ENCODE measurements around the gene NT5DC1. TPM values are rescaled to one million over a fixed set of nuclear protein-coding genes. Genes with fewer than 3 reads are reported as not detected.

The NT5DC1 gene
- total and polyA plus RNA-seq, 2 donors (not counting 1 experiment from before 2014, with no cell fraction given), result 26.4 to 54.8 TPM

DNA sequence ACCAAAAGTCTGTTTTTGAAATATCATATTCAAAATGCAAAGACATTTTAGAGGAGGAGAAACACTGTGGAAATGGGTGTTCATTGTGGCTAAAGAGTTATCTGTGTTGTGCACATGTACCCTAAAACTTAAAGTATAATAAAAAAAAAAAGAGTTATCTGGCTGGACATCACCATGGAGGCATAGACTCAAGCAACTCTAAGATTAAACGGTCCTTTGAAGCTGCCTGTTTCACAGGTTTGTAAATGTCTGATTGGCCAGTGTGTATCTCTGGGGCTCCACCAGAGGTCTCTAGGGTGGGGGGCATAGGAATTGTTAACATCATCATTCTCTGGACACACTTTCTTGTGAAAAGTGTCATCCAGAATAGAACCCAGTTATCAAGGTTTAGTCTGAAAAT, 114.0 kb downstream of the NT5DC1 start:
- Histone ChIP-seq H3K4me3 (ENCODE audit: control extremely low read depth in 1 of 5, extremely low read depth in 1 of 5, insufficient read depth in 1 of 5, low read depth in 2 of 5, low read length in 4 of 5) (no peak overlapping the region), H3K4me2 (replicated peaks; ENCODE audit: low read depth, low read length, poor library complexity, severe bottlenecking) (no peak overlapping the region), H3K27me3 (replicated peaks in 1 of 4; ENCODE audit: control extremely low read depth in 1 of 4, control insufficient read depth in 3 of 4, insufficient read depth in 4 of 4, low read length in 3 of 4) (no peaks in the 10 kb centered on the region), H2AFZ (ENCODE audit: insufficient read depth, low read depth, low read length, poor library complexity, severe bottlenecking) (no peak overlapping the region), H4K20me1 (ENCODE audit: control insufficient read depth, insufficient read depth, low read length, poor library complexity, severe bottlenecking) (no peaks in the 10 kb centered on the region), H3K27ac (ENCODE audit: low read length in 2 of 2) (no peak overlapping the region), H3K36me3 (replicated peaks in 1 of 2; ENCODE audit: control extremely low read depth in 1 of 2, control insufficient read depth in 1 of 2, extremely low read depth in 1 of 2, insufficient read depth in 2 of 2, low read length in 1 of 2) (no peaks in the 10 kb centered on the region), H3K4me1 (ENCODE audit: control insufficient read depth in 2 of 2, insufficient read depth in 2 of 2, low read length in 2 of 2) (no peaks in the 10 kb centered on the region), H3K79me2 (ENCODE audit: control insufficient read depth, insufficient read depth, low read length) (no peaks in the 10 kb centered on the region), H3K9ac (ENCODE audit: low read length) (no peak overlapping the region), H3K9me3 (ENCODE audit: control extremely low read depth in 1 of 3, control insufficient read depth in 2 of 3, insufficient read depth in 1 of 3, low read length in 2 of 3) (no peaks in the 10 kb centered on the region)
- Mint-ChIP-seq H3K4me3 (no peak overlapping the region), H3K9me3 (ENCODE audit: insufficient read depth) (no peaks in the 10 kb centered on the region), H3K27me3 (no peaks in the 10 kb centered on the region), H3K27ac (no peak overlapping the region), H3K4me1 (no peaks in the 10 kb centered on the region)
- ATAC-seq (ENCODE audit: low read depth), result no peak
- ChIA-PET CTCF (interaction anchor here (0.8 to 1.1 kb wide), 2 partner anchors 202 to 346 kb away, joined by 3 to 5 read pairs; no protein-coding TSS in a partner anchor), POLR2A (no interaction called here)
- WGBS (ENCODE audit: insufficient coverage), result 100% methylated on average over 1 of the region's 1 CpG
- intact Hi-C loops (cut with micrococcal nuclease), result no loop called here
- TF ChIP-seq EZH2 (IDR thresholded peaks at IDR 0.05; ENCODE audit: borderline replicate concordance, insufficient read depth, low read depth, low read length, poor library complexity, severe bottlenecking), result no peak
- TF ChIP-seq, protein P1, sequence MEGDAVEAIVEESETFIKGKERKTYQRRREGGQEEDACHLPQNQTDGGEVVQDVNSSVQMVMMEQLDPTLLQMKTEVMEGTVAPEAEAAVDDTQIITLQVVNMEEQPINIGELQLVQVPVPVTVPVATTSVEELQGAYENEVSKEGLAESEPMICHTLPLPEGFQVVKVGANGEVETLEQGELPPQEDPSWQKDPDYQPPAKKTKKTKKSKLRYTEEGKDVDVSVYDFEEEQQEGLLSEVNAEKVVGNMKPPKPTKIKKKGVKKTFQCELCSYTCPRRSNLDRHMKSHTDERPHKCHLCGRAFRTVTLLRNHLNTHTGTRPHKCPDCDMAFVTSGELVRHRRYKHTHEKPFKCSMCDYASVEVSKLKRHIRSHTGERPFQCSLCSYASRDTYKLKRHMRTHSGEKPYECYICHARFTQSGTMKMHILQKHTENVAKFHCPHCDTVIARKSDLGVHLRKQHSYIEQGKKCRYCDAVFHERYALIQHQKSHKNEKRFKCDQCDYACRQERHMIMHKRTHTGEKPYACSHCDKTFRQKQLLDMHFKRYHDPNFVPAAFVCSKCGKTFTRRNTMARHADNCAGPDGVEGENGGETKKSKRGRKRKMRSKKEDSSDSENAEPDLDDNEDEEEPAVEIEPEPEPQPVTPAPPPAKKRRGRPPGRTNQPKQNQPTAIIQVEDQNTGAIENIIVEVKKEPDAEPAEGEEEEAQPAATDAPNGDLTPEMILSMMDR (IDR thresholded peaks at IDR 0.05), result no peak
- DNase-seq, result no peak

DNA sequence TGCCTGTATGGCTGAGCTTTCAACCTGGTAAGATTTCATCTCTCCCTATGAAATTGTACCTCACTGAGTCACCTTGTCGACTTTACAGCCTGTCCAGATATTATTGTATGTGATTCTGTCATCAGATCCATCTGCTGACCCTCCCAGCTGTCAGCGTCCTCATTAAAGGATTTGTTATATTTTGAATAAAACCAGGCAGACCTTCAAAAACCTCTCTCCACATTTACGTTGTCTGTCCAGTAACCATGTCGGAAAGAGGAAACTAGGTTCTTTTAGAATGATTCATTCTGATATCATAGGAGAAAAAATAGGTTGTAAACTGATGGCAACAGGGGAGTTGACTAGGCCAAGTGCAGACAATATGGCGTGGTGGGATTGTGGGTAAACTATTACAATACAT, 114.8 kb downstream of the NT5DC1 start:
- intact Hi-C loops (cut with micrococcal nuclease), result no loop called here
- Histone ChIP-seq H3K4me2 (replicated peaks; ENCODE audit: low read depth, low read length, poor library complexity, severe bottlenecking) (no peak overlapping the region), H3K27me3 (replicated peaks in 1 of 4; ENCODE audit: control extremely low read depth in 1 of 4, control insufficient read depth in 3 of 4, insufficient read depth in 4 of 4, low read length in 3 of 4) (no peaks in the 10 kb centered on the region), H3K27ac (ENCODE audit: low read length in 2 of 2) (no peak overlapping the region), H3K4me3 (ENCODE audit: control extremely low read depth in 1 of 5, extremely low read depth in 1 of 5, insufficient read depth in 1 of 5, low read depth in 2 of 5, low read length in 4 of 5) (no peak overlapping the region), H3K79me2 (ENCODE audit: control insufficient read depth, insufficient read depth, low read length) (peaks cover 3% of the 10 kb centered on the region), H3K4me1 (ENCODE audit: control insufficient read depth in 2 of 2, insufficient read depth in 2 of 2, low read length in 2 of 2) (no peaks in the 10 kb centered on the region), H3K9me3 (ENCODE audit: control extremely low read depth in 1 of 3, control insufficient read depth in 2 of 3, insufficient read depth in 1 of 3, low read length in 2 of 3) (no peaks in the 10 kb centered on the region), H3K9ac (ENCODE audit: low read length) (no peak overlapping the region), H3K36me3 (replicated peaks in 1 of 2; ENCODE audit: control extremely low read depth in 1 of 2, control insufficient read depth in 1 of 2, extremely low read depth in 1 of 2, insufficient read depth in 2 of 2, low read length in 1 of 2) (no peaks in the 10 kb centered on the region), H2AFZ (ENCODE audit: insufficient read depth, low read depth, low read length, poor library complexity, severe bottlenecking) (no peak overlapping the region), H4K20me1 (ENCODE audit: control insufficient read depth, insufficient read depth, low read length, poor library complexity, severe bottlenecking) (no peaks in the 10 kb centered on the region)
- no peak overlapping the region for H3K27ac Mint-ChIP-seq
- H3K9me3 Mint-ChIP-seq (ENCODE audit: insufficient read depth), result no peaks in the 10 kb centered on the region
- ChIA-PET POLR2A (no interaction called here), CTCF (interaction anchor here (1.1 kb wide), 1 partner anchor 346 kb away, joined by 5 read pairs; no protein-coding TSS in a partner anchor)
- WGBS (ENCODE audit: insufficient coverage), result no CpG with 5 or more reads among the region's 5 CpGs
- no peaks in the 10 kb centered on the region for H3K4me1 Mint-ChIP-seq
- no peak for DNase-seq
- ATAC-seq (ENCODE audit: low read depth), result no peak
- H3K27me3 Mint-ChIP-seq, result no peaks in the 10 kb centered on the region
- TF ChIP-seq, protein P1 (IDR thresholded peaks at IDR 0.05), result no peak
- TF ChIP-seq EZH2 (IDR thresholded peaks at IDR 0.05; ENCODE audit: borderline replicate concordance, insufficient read depth, low read depth, low read length, poor library complexity, severe bottlenecking), result no peak
- no peak overlapping the region for H3K4me3 Mint-ChIP-seq
